A549 treated with RU486 at 1 μM for 4 hours (cell line): ENCODE results near the gene RPL14. TPM values are rescaled to one million over a fixed set of nuclear protein-coding genes. Genes with fewer than 3 reads are reported as not detected.

Experiments
- total RNA-seq: library from RNA; stranded (reverse); fragments of 200-300 nt; extraction: Qiagen RNA extraction; gene quantifications from 5 replicates; pipeline ENCODE4 v1.2.3, GENCODE V29; 2022; ENCODE audit warnings: low read depth

Gene RPL14
- 718 to 880 TPM (median 758 TPM) in 5 replicates for total RNA-seq

DNA sequence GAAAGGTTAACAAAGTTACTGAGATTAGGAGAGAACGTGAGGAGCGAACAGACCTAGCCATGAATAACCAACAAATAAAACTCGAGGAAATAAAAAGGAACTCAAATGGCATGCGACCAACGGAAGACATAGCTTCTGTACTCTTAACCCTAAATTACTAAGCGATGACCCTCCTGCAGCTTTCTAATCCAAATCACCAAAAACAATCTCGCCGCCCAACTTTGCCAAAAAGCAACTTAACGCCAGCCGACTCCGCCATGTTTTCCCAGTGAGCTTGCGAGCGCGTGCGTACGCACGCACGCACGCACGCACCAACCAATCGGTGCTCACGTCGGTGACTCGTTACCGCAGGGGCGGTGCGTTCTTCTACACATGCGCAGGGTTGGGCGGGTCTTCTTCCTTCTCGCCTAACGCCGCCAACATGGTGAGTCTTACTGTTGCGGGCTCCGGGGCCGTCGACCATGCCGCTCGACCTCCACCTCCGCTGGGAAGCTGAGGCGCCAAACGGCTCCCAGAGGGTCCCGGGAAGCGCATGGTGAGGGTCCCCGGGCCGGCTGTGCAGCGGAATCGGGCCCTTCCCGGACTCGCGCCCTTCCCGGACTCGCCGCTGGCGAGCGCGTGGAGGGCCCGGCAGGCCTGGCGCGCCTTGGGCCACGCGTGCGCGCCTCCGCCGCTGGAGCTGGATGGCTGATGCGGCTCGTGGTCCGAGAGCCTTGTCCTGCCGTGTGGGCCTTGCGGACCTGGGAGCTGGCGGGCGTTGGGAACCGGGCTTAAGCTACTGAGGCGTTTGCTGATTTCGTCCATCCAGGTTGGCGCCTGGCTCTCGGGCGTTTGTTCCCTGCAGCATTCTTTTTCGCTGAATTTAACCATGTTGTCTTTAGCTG is at the start of gene RPL14:
TSS of gene RPL14 (plus strand) at position 400 of the 884 bp plus-strand sequence. CDS start at position 533, 133 bp downstream.

DNA sequence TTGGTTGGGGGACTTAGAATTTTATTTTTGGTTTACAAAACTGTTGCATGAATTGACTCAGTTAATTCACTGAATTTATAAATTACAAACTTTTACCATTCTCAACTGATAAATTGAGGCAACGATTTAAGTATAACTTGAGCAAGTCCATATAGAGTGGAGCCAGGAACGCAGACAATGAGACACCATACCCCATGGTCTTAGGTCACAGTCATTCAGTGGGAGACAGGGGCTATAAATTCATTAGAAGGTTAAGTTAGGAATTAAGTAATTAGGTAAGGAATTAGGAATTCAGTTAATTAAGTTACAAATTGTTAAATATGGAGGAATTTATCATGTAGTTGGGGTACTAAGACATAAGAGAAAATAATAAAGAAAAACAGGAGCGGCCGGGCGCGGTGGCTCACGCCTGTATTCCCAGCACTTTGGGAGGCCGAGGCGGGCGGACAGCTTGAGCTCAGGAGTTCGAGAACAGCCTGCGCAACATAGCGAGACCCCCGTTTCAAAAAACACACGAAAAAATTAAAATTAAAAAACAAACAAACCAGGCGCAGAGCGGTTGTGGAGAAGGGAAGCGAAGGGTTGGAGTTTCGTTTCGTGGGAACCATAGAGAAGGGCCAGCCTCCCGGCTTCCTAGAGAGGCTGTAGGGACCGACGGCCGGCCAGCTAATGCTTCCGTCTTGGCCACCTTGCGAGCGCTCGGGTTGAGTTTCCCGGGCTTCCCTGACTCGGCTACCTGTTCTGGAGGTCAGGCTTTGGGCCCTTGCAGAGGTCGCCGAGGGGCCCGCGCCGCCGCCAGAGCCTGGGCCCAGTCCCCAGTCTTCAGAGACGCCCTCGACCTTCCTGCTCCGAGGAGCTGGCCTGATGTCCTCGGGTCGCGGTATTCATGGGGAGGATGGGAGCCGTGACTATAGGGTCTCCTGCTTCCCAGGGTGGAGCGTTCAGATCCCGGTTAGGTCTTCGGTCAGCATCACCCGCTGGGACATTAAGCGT is 19.6 kb downstream of the RPL14 start, which contains the start of gene ZNF619:
TSS of gene ZNF619 (plus strand) at position 645 of the 993 bp plus-strand sequence. CDS start 858 bp downstream, outside the sequence.

DNA sequence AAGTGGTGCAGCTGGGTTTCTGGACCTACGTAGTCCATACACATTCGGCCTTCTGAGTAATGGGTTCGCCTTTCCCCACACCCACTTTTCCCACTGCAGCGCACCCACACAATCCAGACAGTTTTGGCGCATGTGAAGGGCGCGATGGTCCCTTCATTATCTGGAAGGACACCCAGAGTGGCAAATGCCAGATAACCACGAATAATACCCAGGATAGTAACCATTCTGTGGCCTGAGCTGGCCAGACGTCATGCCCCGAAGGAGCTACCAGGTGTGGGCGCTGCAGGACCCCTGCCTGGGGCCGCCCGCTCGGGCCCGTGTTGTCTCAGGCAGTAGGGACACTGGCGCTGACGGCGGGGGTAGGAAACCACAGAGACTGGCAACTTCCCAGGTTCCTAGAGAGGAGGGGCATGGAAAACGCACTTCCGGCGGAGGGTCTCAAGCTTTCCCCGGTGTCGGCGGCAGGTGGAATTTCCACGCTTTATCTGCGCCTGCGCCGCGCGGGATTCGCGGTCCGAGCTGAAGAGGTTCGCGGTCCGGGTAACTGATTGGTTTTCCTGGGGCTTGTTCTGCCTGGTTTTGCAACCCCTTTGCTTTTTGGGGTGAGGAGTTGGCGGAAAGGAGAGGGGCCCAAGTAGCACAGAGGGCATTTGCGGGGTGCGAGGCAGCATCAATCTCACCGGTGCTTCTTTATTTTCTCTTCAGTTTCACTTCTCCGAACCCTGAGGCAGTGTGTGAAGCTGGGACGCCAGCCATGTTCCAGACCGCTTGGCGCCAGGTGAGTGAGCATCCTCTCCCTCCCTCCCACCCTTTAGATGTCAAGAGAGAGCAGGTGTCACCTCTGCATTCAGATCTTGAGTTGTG is 48.7 kb downstream of the RPL14 start, which contains the start of gene ZNF620:
TSS of gene ZNF620 (plus strand) at position 441 of the 864 bp plus-strand sequence. CDS start at position 755, 314 bp downstream.

Other genes with a start within 250 kb of the RPL14 start
- gene EIF1B, start 147.6 kb upstream of the RPL14 start, total RNA-seq = 46.7 to 67.9 TPM (median 57.7 TPM) in 5 replicates
- gene ENTPD3, start 70.2 kb upstream of the RPL14 start, total RNA-seq = 0.11 TPM in 1 of 5 replicates, not detected in the others
- 1.2 to 2.5 TPM (median 2.0 TPM) in 5 replicates for gene ZNF619, start 19.8 kb downstream of the RPL14 start, total RNA-seq
- gene ZNF620, start 48.7 kb downstream of the RPL14 start, total RNA-seq = 1.5 to 1.8 TPM (median 1.6 TPM) in 5 replicates
- gene ZNF621, start 67.6 kb downstream of the RPL14 start, total RNA-seq = 5.2 to 7.9 TPM (median 6.5 TPM) in 5 replicates